Measurements from ENCODE around the gene ABCA1.

DNA sequence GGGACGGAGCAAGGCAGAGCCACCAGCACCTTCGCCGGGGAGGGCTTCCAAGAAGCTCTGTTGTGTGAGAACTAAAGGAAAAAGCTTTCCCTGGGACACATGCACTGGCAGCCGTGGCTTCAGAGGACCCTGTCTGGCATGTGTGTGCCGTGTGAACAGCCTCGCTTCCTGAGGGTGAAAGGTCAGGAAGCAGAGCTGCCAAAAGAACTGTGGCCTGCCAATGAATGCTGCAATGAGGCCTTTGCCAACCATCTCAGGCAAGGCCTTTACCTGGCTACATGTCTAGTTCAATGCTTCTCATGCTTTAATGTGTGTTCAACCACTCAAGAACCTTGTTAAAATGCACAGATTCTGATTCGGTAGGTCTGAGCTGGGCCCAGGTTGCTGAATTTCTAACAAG, 110.5 kb downstream of the ABCA1 start:
- TF ChIP-seq, protein P1, sequence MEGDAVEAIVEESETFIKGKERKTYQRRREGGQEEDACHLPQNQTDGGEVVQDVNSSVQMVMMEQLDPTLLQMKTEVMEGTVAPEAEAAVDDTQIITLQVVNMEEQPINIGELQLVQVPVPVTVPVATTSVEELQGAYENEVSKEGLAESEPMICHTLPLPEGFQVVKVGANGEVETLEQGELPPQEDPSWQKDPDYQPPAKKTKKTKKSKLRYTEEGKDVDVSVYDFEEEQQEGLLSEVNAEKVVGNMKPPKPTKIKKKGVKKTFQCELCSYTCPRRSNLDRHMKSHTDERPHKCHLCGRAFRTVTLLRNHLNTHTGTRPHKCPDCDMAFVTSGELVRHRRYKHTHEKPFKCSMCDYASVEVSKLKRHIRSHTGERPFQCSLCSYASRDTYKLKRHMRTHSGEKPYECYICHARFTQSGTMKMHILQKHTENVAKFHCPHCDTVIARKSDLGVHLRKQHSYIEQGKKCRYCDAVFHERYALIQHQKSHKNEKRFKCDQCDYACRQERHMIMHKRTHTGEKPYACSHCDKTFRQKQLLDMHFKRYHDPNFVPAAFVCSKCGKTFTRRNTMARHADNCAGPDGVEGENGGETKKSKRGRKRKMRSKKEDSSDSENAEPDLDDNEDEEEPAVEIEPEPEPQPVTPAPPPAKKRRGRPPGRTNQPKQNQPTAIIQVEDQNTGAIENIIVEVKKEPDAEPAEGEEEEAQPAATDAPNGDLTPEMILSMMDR (IDR thresholded peaks at IDR 0.05): no peak
- TF ChIP-seq EP300 (IDR thresholded peaks at IDR 0.05): no peak
- TF ChIP-seq POLR2A (IDR thresholded peaks at IDR 0.05): no peak
